Skeletal muscle satellite cell (primary cell): ENCODE data around the gene PROZ. TPM values are rescaled to one million over a fixed set of nuclear protein-coding genes. Genes with fewer than 3 reads are reported as not detected.
"Not testable (repeated sequence)": the region's sequence is repeated elsewhere in the genome, so short reads cannot be mapped to it uniquely, and the experiment has no call there.

Experiments used
- H3K27me3 ChIP-seq: 2 replicates; pipeline ENCODE4 v1.7.0; 2013; ENCODE audit warnings: low read length; ENCODE audit not compliant: control insufficient read depth, insufficient read depth
- H3K36me3 ChIP-seq: 2 replicates; pipeline ENCODE4 v1.7.0; 2013; ENCODE audit warnings: mild to moderate bottlenecking, control low read depth, low read length; ENCODE audit not compliant: insufficient read depth
- H3K4me1 ChIP-seq: 2 replicates; pipeline ENCODE4 v1.7.0; 2013; ENCODE audit warnings: low read length; ENCODE audit not compliant: control insufficient read depth, insufficient read depth
- H3K4me2 ChIP-seq: 2 replicates; pipeline ENCODE4 v1.7.0; 2013; ENCODE audit warnings: mild to moderate bottlenecking, low read length
- H3K4me3 ChIP-seq: 2 replicates; pipeline ENCODE4 v1.7.0; 2013; ENCODE audit warnings: low read length
- H3K9ac ChIP-seq: 2 replicates; pipeline ENCODE4 v1.7.0; 2013; ENCODE audit warnings: mild to moderate bottlenecking, low read depth, low read length, moderate library complexity
- H3K9me3 ChIP-seq: replicated peaks from 2 replicates; pipeline ENCODE4 v1.7.0; 2013; ENCODE audit warnings: mild to moderate bottlenecking, control low read depth, low read length
- total RNA-seq: library from RNA; depleted of rRNA; stranded (reverse); fragments of >200 nt; gene quantifications from 2 replicates; pipeline ENCODE4 v1.2.3, GENCODE V29; 2012; rRNA removed

The PROZ gene
- total RNA-seq, result not detected in 2 replicates

- no peaks in the 10 kb centered on the region for H3K9me3 ChIP-seq
- peaks cover 12% of the 10 kb centered on the region for H3K27me3 ChIP-seq
- H3K4me3 ChIP-seq, result no peak within 1 kb of the TSS
- peaks cover 9% of the 10 kb centered on the region for H3K4me1 ChIP-seq
- H3K9ac ChIP-seq, result no peak within 1 kb of the TSS
- no peak within 1 kb of the TSS for H3K4me2 ChIP-seq
- no peaks in the 10 kb centered on the region for H3K36me3 ChIP-seq
Measured at GRCh38 chr13:113157929-113158747, at the start of gene PROZ. PROZ (plus strand) TSS chr13:113158648; CDS start chr13:113158661, 13 bp downstream.

- Histone ChIP-seq H3K4me1 (no peaks in the 10 kb centered on the region), H3K36me3 (no peaks in the 10 kb centered on the region), H3K4me2 (no peak overlapping the region), H3K4me3 (no peak overlapping the region), H3K27me3 (peaks cover 29% of the 10 kb centered on the region), H3K9me3 (no peaks in the 10 kb centered on the region), H3K9ac (no peak overlapping the region)
Measured at GRCh38 chr13:113109151-113110047, 49.0 kb upstream of the PROZ start.

- Histone ChIP-seq H3K4me2 (peak overlapping the region; percentile 82), H3K9ac (peak overlapping the region; percentile 6), H3K36me3 (no peaks in the 10 kb centered on the region), H3K27me3 (peaks cover 36% of the 10 kb centered on the region), H3K4me3 (peak overlapping the region; percentile 60), H3K4me1 (no peaks in the 10 kb centered on the region), H3K9me3 (no peaks in the 10 kb centered on the region)
Measured at GRCh38 chr13:113110048-113110851, 48.2 kb upstream of the PROZ start.

- Histone ChIP-seq H3K4me1 (no peaks in the 10 kb centered on the region), H3K36me3 (no peaks in the 10 kb centered on the region), H3K4me2 (peak overlapping the region; percentile 82), H3K27me3 (peaks cover 43% of the 10 kb centered on the region), H3K4me3 (peak overlapping the region; percentile 60), H3K9ac (peak overlapping the region; percentile 6), H3K9me3 (no peaks in the 10 kb centered on the region)
Measured at GRCh38 chr13:113110852-113111315, 47.6 kb upstream of the PROZ start.

- H3K9ac ChIP-seq, H3K4me1 ChIP-seq, H3K4me2 ChIP-seq, H3K4me3 ChIP-seq, H3K9me3 ChIP-seq, H3K36me3 ChIP-seq: not testable (repeated sequence)
- peaks cover 52% of the 10 kb centered on the region for H3K27me3 ChIP-seq
Measured at GRCh38 chr13:113111821-113112220, 46.6 kb upstream of the PROZ start.

GRCh38 chr13:113112475-113112874, 46.0 kb upstream of the PROZ start:
- not testable (repeated sequence) for H3K4me3 ChIP-seq, H3K9me3 ChIP-seq, H3K4me2 ChIP-seq, H3K36me3 ChIP-seq, H3K4me1 ChIP-seq, H3K9ac ChIP-seq
- peaks cover 54% of the 10 kb centered on the region for H3K27me3 ChIP-seq

- Histone ChIP-seq H3K9ac (no peak overlapping the region), H3K4me3 (no peak overlapping the region), H3K9me3 (no peaks in the 10 kb centered on the region), H3K27me3 (peaks cover 54% of the 10 kb centered on the region), H3K4me2 (no peak overlapping the region), H3K4me1 (peaks cover 5% of the 10 kb centered on the region), H3K36me3 (no peaks in the 10 kb centered on the region)
Measured at GRCh38 chr13:113112893-113113845, 45.3 kb upstream of the PROZ start.

GRCh38 chr13:113113846-113114271, 44.6 kb upstream of the PROZ start:
- no peak overlapping the region for H3K9ac ChIP-seq
- H3K4me2 ChIP-seq, result no peak overlapping the region
- no peaks in the 10 kb centered on the region for H3K9me3 ChIP-seq
- no peak overlapping the region for H3K4me3 ChIP-seq
- no peaks in the 10 kb centered on the region for H3K36me3 ChIP-seq
- peaks cover 56% of the 10 kb centered on the region for H3K27me3 ChIP-seq
- H3K4me1 ChIP-seq, result peaks cover 5% of the 10 kb centered on the region

- Histone ChIP-seq H3K9ac (no peak overlapping the region), H3K9me3 (no peaks in the 10 kb centered on the region), H3K4me3 (no peak overlapping the region), H3K27me3 (peaks cover 65% of the 10 kb centered on the region), H3K4me2 (peak overlapping the region; percentile 0), H3K36me3 (no peaks in the 10 kb centered on the region), H3K4me1 (peaks cover 5% of the 10 kb centered on the region)
Measured at GRCh38 chr13:113114511-113115362, 43.7 kb upstream of the PROZ start.
